GM12864 (cell line): ENCODE results near the gene NOA1.

Experiments
- DNase-seq: peaks from one replicate; pipeline ENCODE4 v3.0.0-alpha.2; 2011; ENCODE audit warnings: low read depth
- H3K4me3 ChIP-seq: 2 replicates; pipeline ENCODE4 v1.5.1; 2011; ENCODE audit warnings: mild to moderate bottlenecking, low read depth, low read length, control low read depth
- CTCF ChIP-seq: IDR thresholded peaks from 2 replicates; pipeline ENCODE4 v1.5.1; 2011; ENCODE audit warnings: low read depth, mild to moderate bottlenecking, moderate library complexity, low read length, control low read depth, inconsistent platforms; ENCODE audit errors: missing control alignments

Gene NOA1

DNA sequence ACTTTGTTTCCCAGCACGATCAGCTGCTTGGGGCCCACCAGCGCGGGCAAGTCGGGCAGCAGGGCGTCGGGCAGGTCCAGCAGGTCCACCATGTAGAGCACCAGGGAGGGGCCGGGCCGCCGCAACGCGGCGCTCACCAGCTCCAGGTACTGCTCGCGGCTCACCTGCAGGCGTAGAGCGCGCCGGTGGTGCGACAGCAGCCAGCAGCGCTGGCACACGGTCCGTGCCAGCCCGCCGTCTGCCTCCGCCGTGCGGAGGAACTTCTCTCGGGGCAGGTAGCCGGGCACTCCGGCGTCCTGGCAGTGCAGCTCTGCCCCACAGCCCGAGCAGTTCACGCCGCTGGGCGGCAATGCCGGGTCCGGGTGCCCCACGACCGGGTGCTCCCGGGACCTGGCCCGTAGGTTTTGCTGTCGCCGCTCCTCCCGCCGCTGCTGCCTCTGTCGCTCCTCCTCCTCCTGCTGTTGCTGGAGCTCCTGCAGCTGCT is 527 bp downstream of the NOA1 start:
- H3K4me3 ChIP-seq = peak overlapping the region; percentile 99
- TF ChIP-seq CTCF = peak; percentile 15
- no peak for DNase-seq

GRCh38 chr4:56976283-56976836 is 1.0 kb downstream of the NOA1 start:
- TF ChIP-seq CTCF = no peak
- no peak for DNase-seq
- H3K4me3 ChIP-seq = peak overlapping the region; percentile 99

GRCh38 chr4:56973336-56973735 is 4.1 kb downstream of the NOA1 start:
- no peak for DNase-seq
- H3K4me3 ChIP-seq = no peak overlapping the region
- TF ChIP-seq CTCF = no peak

DNA sequence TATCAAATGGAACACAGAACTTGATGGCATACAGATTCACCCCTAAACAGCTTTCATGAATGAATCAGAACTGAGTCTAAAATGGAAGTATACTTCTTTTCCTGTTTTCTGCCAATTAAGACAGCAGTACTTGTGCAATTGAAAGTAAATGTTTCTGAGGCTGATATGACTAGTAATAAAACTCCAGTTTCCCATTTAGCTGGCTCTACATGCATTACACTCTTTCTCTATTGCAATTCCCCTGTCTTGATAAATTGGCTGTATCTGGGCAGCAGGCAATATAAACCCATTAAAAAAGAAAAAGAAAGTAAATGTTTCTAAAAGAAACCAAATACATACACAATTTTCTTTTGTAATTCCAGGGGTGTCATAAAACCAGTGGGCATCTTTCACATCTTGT is 4.6 kb downstream of the NOA1 start:
- H3K4me3 ChIP-seq = no peak overlapping the region
- TF ChIP-seq CTCF = no peak
- DNase-seq = no peak

DNA sequence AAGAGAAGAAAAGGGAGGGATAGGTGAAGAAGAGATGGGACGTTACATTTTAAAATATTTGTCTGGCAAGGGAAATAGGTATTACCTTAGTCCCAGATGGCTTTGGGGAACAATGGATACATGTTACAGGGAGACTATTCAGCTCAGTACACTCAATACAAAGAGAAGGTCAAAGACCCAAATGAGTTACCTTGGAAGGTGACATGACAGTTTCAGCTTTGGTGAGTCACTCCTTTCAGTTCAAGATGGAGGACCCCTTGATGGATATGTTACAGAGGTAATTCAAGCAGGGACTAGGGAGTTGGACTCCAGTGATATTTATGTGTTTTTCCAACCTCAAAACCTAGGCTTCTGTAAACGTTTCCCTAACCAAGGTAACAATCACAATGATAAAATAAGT is 5.0 kb downstream of the NOA1 start:
- no peak for DNase-seq
- no peak for TF ChIP-seq CTCF
- H3K4me3 ChIP-seq = no peak overlapping the region

GRCh38 chr4:56971383-56971782 is 6.0 kb downstream of the NOA1 start:
- no peak for TF ChIP-seq CTCF
- DNase-seq = no peak
- H3K4me3 ChIP-seq = no peak overlapping the region

GRCh38 chr4:56961107-56961500 is 16.3 kb downstream of the NOA1 start:
- no peak for TF ChIP-seq CTCF
- DNase-seq = no peak
- no peak overlapping the region for H3K4me3 ChIP-seq
